HFFc6 (cell line): ENCODE data around the gene TEX261. TPM values are rescaled to one million over a fixed set of nuclear protein-coding genes. Genes with fewer than 3 reads are reported as not detected.

Source experiments
- DNase-seq: peaks from one replicate; pipeline ENCODE4 v3.0.0-alpha.2; 2018
- H3K27ac Mint-ChIP-seq: 2 replicates; pipeline ENCODE4 v1.8.0; 2020; ENCODE audit warnings: mild to moderate bottlenecking, mixed read lengths
- H3K27me3 Mint-ChIP-seq: 2 replicates; pipeline ENCODE4 v1.8.0; 2021; ENCODE audit warnings: mild to moderate bottlenecking, moderate library complexity, mixed read lengths; ENCODE audit not compliant: insufficient read depth
- H3K36me3 Mint-ChIP-seq: 2 replicates; pipeline ENCODE4 v1.8.0; 2021; ENCODE audit warnings: low read depth, mixed read lengths
- H3K4me1 Mint-ChIP-seq: 2 replicates; pipeline ENCODE4 v1.8.0; 2020; ENCODE audit warnings: low read depth, mixed read lengths
- H3K4me3 Mint-ChIP-seq: 2 replicates; pipeline ENCODE4 v1.8.0; 2020; ENCODE audit warnings: mild to moderate bottlenecking, moderate library complexity, mixed read lengths
- H3K9me3 Mint-ChIP-seq: 2 replicates; pipeline ENCODE4 v1.8.0; 2020; ENCODE audit warnings: mild to moderate bottlenecking, mixed read lengths
- total RNA-seq, 6 experiments: library from RNA; stranded (reverse); fragmentation: NEBNext Ultra II Directional; extraction: Animal tissue kit (Norgen Biotek cat#: 25700); gene quantifications; 2 replicates in 1 of 6; 3 replicates in 5 of 6; pipeline ENCODE4 v1.2.3, GENCODE V29; 2021
- TF ChIP-seq, protein P1 (sequence below): fragments of 200-600 bp; sonication (generic); IDR thresholded peaks from 2 replicates; pipeline ENCODE4 v1.5.0; 2021; ENCODE audit warnings: antibody characterized with exemption, mild to moderate bottlenecking

TEX261 gene
- total RNA-seq, 6 experiments from 2014 or later = 91.6 to 129 (median 103) TPM

DNA sequence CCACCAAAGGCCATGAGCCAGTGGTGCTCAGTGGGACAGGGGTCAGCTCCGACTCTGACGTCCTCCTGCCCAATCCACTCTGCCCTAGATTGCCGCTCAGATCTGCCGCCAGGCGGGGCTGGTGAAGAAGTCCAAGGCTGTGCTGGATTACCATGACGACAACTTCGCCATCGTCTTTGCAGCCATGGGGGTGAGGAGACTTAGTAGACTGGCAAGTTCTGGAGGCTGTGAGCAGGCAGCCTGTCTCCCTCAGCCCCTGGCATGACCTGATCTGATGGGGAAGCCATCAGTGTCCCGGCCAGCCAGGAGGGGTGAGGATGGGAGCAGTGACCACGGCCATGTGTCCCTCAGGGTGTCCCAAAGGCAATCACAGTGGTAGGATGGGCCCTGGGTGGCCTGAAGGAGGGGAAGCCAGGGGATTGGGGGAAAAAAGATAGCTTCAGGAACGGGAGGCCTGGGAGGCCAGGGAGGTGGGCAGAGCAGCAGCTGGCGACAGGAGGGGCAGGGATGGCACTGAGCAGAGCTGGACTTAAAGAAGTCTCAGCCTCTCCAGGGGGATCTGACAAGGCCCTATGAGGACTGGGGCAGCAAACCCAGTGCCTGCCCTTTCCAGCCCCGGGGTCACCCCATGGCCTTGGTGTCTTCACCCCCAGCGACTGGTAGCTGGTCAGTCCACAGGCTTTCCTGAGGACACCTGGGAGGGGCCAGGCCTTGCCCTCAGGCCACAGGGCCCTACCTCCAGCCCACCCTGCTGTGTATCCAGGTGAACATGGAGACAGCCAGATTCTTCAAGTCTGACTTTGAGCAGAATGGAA lies 33.6 kb downstream of the TEX261 start:
- Mint-ChIP-seq H3K9me3 (no peaks in the 10 kb centered on the region), H3K27ac (no peak overlapping the region), H3K4me3 (no peak overlapping the region), H3K36me3 (no peaks in the 10 kb centered on the region), H3K27me3 (peaks cover 37% of the 10 kb centered on the region), H3K4me1 (peaks cover 14% of the 10 kb centered on the region)
- TF ChIP-seq, protein P1, sequence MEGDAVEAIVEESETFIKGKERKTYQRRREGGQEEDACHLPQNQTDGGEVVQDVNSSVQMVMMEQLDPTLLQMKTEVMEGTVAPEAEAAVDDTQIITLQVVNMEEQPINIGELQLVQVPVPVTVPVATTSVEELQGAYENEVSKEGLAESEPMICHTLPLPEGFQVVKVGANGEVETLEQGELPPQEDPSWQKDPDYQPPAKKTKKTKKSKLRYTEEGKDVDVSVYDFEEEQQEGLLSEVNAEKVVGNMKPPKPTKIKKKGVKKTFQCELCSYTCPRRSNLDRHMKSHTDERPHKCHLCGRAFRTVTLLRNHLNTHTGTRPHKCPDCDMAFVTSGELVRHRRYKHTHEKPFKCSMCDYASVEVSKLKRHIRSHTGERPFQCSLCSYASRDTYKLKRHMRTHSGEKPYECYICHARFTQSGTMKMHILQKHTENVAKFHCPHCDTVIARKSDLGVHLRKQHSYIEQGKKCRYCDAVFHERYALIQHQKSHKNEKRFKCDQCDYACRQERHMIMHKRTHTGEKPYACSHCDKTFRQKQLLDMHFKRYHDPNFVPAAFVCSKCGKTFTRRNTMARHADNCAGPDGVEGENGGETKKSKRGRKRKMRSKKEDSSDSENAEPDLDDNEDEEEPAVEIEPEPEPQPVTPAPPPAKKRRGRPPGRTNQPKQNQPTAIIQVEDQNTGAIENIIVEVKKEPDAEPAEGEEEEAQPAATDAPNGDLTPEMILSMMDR = no peak
- DNase-seq = no peak

DNA sequence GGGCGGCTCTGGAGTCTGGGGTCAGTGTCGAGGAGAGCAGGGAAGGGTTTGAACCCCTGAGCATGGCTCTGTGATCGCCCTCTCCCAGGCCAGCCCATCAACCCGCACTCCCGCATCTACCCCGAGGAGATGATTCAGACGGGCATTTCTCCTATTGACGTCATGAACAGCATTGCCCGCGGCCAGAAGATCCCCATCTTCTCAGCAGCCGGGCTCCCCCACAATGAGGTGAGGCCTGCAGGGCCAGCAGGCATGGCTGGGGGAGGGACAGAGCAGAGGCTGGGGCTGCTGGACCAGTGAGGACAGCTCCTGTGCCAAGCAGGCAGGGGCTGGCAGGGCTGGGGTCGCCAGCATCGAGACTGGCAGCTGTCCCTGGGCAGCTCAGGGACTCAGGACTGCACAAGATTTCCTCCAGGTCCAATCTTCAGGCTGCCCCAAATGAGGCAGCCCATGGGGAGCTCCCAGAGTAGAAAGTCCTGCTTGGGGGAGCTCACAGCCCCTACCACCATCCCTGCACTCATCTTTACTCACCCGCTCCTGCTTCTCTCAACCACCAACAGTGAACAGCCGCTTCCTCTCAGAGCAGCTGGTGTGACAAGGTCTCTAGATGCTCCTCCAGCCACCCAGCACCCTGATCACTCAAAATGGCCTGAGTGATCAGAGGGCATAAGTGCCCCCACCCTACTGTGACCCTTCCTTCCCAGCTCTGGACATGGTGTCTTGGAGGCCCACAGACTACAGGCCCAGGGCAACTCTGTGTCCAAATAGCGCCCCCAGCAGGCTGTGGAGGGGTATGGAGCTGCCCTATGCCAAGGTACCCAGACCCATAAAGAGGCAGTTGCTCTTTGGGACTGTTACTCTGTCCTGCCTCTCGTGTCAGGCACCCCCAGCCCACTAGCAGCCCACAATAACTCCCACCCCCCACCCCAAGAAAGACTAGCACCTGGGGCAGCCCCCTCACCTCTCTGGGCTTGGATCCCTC lies 34.5 kb downstream of the TEX261 start:
- no peak for DNase-seq
- H3K36me3 Mint-ChIP-seq = no peaks in the 10 kb centered on the region
- H3K4me3 Mint-ChIP-seq = no peak overlapping the region
- no peak overlapping the region for H3K27ac Mint-ChIP-seq
- H3K27me3 Mint-ChIP-seq = peaks cover 40% of the 10 kb centered on the region
- TF ChIP-seq, protein P1 = peak; percentile 58
- peaks cover 12% of the 10 kb centered on the region for H3K4me1 Mint-ChIP-seq
- no peaks in the 10 kb centered on the region for H3K9me3 Mint-ChIP-seq

DNA sequence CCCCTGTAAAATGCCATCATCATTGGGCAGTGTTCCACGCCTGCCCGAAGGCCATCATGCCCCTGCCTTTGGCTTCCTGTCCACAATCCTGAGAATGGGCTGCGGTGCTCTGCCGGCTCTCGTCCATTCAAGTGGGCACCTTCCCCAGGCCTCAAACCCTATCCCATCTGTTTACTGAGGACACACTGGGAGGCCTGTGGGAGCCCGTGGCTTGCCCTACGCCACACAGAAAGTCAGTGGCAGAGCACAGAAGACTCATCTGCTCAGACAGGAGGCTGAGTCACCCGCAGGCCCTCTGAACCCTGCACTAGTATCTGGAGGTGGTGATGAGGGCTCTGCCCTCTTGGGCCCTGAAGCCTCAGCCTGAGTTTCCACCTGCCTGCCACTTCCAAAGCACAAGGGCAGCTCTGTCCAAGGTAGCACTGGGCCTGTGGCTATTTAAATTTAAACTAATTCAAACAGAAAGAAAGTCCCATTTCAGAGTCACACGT lies 35.4 kb downstream of the TEX261 start:
- H3K4me1 Mint-ChIP-seq = peaks cover 6% of the 10 kb centered on the region; the same call in 1 of the 2 replicates

DNA sequence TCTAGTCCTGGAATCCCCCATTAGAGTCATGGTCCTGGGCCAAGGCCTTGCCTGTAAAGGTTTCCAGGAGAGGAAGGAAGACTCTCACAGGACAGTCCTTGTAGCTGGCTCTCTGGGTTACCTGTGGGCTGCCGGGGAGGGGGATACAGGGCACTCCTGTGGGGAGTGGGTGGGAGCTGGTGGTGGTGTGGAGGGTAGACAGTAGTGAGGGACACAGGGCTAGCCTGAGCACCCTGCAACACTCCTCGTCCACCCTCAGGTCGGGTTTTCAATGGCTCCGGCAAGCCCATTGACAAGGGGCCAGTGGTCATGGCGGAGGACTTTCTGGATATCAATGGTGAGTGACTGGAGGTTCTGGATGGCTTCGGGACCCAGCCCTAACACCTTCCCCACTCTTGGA lies 35.9 kb downstream of the TEX261 start:
- Mint-ChIP-seq H3K27ac (no peak overlapping the region), H3K36me3 (no peaks in the 10 kb centered on the region), H3K4me3 (no peak overlapping the region), H3K4me1 (peaks cover 6% of the 10 kb centered on the region; the same call in 1 of the 2 replicates), H3K9me3 (no peaks in the 10 kb centered on the region), H3K27me3 (peaks cover 44% of the 10 kb centered on the region)
- DNase-seq = no peak
- TF ChIP-seq, protein P1 = no peak

More for the DNA sequence above, 35.4 kb downstream of the TEX261 start:
- Mint-ChIP-seq H3K27ac (no peak overlapping the region), H3K4me3 (no peak overlapping the region), H3K27me3 (peaks cover 44% of the 10 kb centered on the region), H3K9me3 (no peaks in the 10 kb centered on the region), H3K36me3 (no peaks in the 10 kb centered on the region)
- DNase-seq = no peak
- TF ChIP-seq, protein P1 = no peak

DNA sequence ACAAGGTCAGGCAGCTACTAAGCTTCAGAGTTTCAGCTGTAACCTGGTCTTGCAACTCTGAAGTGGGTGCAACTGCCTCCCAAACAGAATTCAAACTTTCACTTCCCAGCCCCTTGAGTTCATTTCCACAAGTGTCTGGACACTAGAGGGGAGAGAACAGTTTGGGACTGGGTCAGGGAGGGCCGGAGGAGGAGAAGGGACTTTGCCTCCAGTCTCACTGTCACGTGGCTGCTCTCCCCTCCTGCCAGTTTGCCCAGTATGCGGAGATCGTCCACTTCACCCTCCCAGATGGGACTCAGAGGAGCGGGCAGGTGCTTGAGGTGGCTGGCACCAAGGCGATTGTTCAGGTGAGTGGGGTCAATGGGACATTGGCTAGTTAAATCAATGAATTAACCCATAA lies 36.9 kb downstream of the TEX261 start:
- Mint-ChIP-seq H3K9me3 (no peaks in the 10 kb centered on the region), H3K27ac (no peak overlapping the region), H3K4me1 (peaks cover 6% of the 10 kb centered on the region; the same call in 1 of the 2 replicates), H3K27me3 (peaks cover 37% of the 10 kb centered on the region), H3K36me3 (no peaks in the 10 kb centered on the region), H3K4me3 (no peak overlapping the region)
- DNase-seq = no peak
- TF ChIP-seq, protein P1 = no peak
